ENCODE data around the gene WWC2.

Gene WWC2

GRCh38 chr4:183182873-183183725 lies 84.0 kb downstream of the WWC2 start:
- H3K4me1 ChIP-seq (ENCODE audit: low read length) = peaks cover 42% of the 10 kb centered on the region
- no peaks in the 10 kb centered on the region for H3K27me3 ChIP-seq (ENCODE audit: low read depth, low read length)
- no peak overlapping the region for H3K27ac ChIP-seq (ENCODE audit: low read length)
- TF ChIP-seq CTCF (IDR thresholded peaks at IDR 0.05; ENCODE audit: low read depth, low read length) (no peak), EZH2phosphoT487 (IDR thresholded peaks at IDR 0.05; ENCODE audit: low read depth) (no peak)
- H3K36me3 ChIP-seq (replicated peaks; ENCODE audit: low read depth, low read length) = peaks cover 8% of the 10 kb centered on the region
- H3K9ac ChIP-seq (ENCODE audit: low read length) = no peak overlapping the region; the same call in 1 of the 2 replicates
- peak overlapping the region; percentile 39 for H3K4me3 ChIP-seq (ENCODE audit: low read length)
- H3K79me2 ChIP-seq (ENCODE audit: low read length) = no peaks in the 10 kb centered on the region
- 0 out of 2 replicates have a peak overlapping the region, but pooled peaks have one; percentile 13 for H2AFZ ChIP-seq (ENCODE audit: low read depth, low read length)
- H4K20me1 ChIP-seq (ENCODE audit: insufficient read depth, low read length) = no peaks in the 10 kb centered on the region
- peak overlapping the region; percentile 59 for H3K4me2 ChIP-seq (ENCODE audit: low read length)
- H3K9me3 ChIP-seq (ENCODE audit: insufficient read depth, low read length) = peaks cover 7% of the 10 kb centered on the region; the same call in 1 of the 2 replicates

- Histone ChIP-seq H3K4me1 (ENCODE audit: low read length) (peaks cover 42% of the 10 kb centered on the region), H3K4me2 (ENCODE audit: low read length) (peak overlapping the region; percentile 59), H2AFZ (ENCODE audit: low read depth, low read length) (no peak overlapping the region), H3K79me2 (ENCODE audit: low read length) (no peaks in the 10 kb centered on the region), H3K27me3 (ENCODE audit: low read depth, low read length) (no peaks in the 10 kb centered on the region), H3K9me3 (ENCODE audit: insufficient read depth, low read length) (peaks cover 7% of the 10 kb centered on the region; the same call in 1 of the 2 replicates), H3K4me3 (ENCODE audit: low read length) (peak overlapping the region; percentile 39), H3K27ac (ENCODE audit: low read length) (no peak overlapping the region), H3K9ac (ENCODE audit: low read length) (no peak overlapping the region), H4K20me1 (ENCODE audit: insufficient read depth, low read length) (no peaks in the 10 kb centered on the region), H3K36me3 (replicated peaks; ENCODE audit: low read depth, low read length) (peaks cover 8% of the 10 kb centered on the region)
- TF ChIP-seq CTCF (IDR thresholded peaks at IDR 0.05; ENCODE audit: low read depth, low read length) (no peak), EZH2phosphoT487 (IDR thresholded peaks at IDR 0.05; ENCODE audit: low read depth) (no peak)
These were observed 85.0 kb downstream of the WWC2 start for GRCh38 chr4:183183906-183184535.

- H3K9ac ChIP-seq (ENCODE audit: low read length) = peak overlapping the region; percentile 4
- peak overlapping the region; percentile 39 for H3K4me3 ChIP-seq (ENCODE audit: low read length)
- no peaks in the 10 kb centered on the region for H3K27me3 ChIP-seq (ENCODE audit: low read depth, low read length)
- H3K4me2 ChIP-seq (ENCODE audit: low read length) = peak overlapping the region; percentile 59
- H3K36me3 ChIP-seq (replicated peaks; ENCODE audit: low read depth, low read length) = peaks cover 8% of the 10 kb centered on the region
- TF ChIP-seq EZH2phosphoT487 (IDR thresholded peaks at IDR 0.05; ENCODE audit: low read depth) (peak; percentile 76), CTCF (IDR thresholded peaks at IDR 0.05; ENCODE audit: low read depth, low read length) (no peak)
- H4K20me1 ChIP-seq (ENCODE audit: insufficient read depth, low read length) = no peaks in the 10 kb centered on the region
- no peak overlapping the region for H2AFZ ChIP-seq (ENCODE audit: low read depth, low read length)
- H3K79me2 ChIP-seq (ENCODE audit: low read length) = no peaks in the 10 kb centered on the region
- H3K27ac ChIP-seq (ENCODE audit: low read length) = peak overlapping the region; percentile 37
- H3K9me3 ChIP-seq (ENCODE audit: insufficient read depth, low read length) = peaks cover 7% of the 10 kb centered on the region; the same call in 1 of the 2 replicates
- H3K4me1 ChIP-seq (ENCODE audit: low read length) = peaks cover 50% of the 10 kb centered on the region
These were observed 86.0 kb downstream of the WWC2 start for GRCh38 chr4:183185018-183185417.

- Histone ChIP-seq H3K4me3 (ENCODE audit: low read length) (peak overlapping the region; percentile 39), H3K4me1 (ENCODE audit: low read length) (peaks cover 51% of the 10 kb centered on the region), H3K27ac (ENCODE audit: low read length) (peak overlapping the region; percentile 37), H3K9ac (ENCODE audit: low read length) (peak overlapping the region; percentile 4), H2AFZ (ENCODE audit: low read depth, low read length) (no peak overlapping the region), H3K9me3 (ENCODE audit: insufficient read depth, low read length) (peaks cover 7% of the 10 kb centered on the region; the same call in 1 of the 2 replicates), H3K27me3 (ENCODE audit: low read depth, low read length) (no peaks in the 10 kb centered on the region), H3K4me2 (ENCODE audit: low read length) (peak overlapping the region; percentile 59), H3K36me3 (replicated peaks; ENCODE audit: low read depth, low read length) (peaks cover 8% of the 10 kb centered on the region), H3K79me2 (ENCODE audit: low read length) (no peaks in the 10 kb centered on the region), H4K20me1 (ENCODE audit: insufficient read depth, low read length) (no peaks in the 10 kb centered on the region)
- TF ChIP-seq CTCF (IDR thresholded peaks at IDR 0.05; ENCODE audit: low read depth, low read length) = no peak
- TF ChIP-seq EZH2phosphoT487 (IDR thresholded peaks at IDR 0.05; ENCODE audit: low read depth) = no peak
These were observed 86.5 kb downstream of the WWC2 start for GRCh38 chr4:183185559-183185958.
